ENCODE measurements around the gene IL1RAPL2. TPM values are rescaled to one million over a fixed set of nuclear protein-coding genes. Genes with fewer than 3 reads are reported as not detected.

IL1RAPL2 gene
- polyA plus RNA-seq, 2 of the 4 experiments (the other 2 are of a cell fraction): not detected

DNA sequence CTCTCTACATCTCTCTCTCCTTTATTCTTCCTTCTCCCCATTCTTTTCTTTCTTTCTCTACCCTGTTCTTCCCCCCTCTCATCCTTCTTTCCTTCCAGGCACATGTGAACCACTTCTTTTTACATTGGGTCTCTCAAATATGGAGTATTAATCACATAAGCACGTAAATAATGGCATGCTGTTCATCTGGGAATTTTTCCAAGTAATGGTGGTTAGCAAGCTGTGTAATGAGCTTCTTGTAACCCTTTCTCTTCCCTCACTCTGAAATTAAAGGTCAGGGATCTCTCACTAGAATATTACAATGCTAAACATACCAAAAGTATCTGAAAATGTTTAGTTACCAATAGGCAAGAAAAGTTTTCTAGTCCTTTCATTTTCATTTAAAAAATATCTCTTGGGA lies 894.4 kb downstream of the IL1RAPL2 start:
- ATAC-seq (no peak), DNase-seq (ENCODE audit: low read depth in 1 of 2, low spot score in 1 of 2) (no peak), FAIRE-seq (no peak)
- no peaks in the 10 kb centered on the region for H3K4me1 ChIP-seq
- H3K4me3 ChIP-seq: no peak overlapping the region
- no peaks in the 10 kb centered on the region for H3K9me3 ChIP-seq
- no peak overlapping the region for H3K27ac ChIP-seq
- no peak overlapping the region for H3K4me2 ChIP-seq
- ChIA-PET CTCF (no interaction called here), POLR2A (no interaction called here)
- 0% methylated on average over 1 of the region's 1 CpG for WGBS (ENCODE audit: missing lambda C conversion rate)
- TF ChIP-seq, protein P1, sequence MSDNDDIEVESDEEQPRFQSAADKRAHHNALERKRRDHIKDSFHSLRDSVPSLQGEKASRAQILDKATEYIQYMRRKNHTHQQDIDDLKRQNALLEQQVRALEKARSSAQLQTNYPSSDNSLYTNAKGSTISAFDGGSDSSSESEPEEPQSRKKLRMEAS (IDR thresholded peaks at IDR 0.05): no peak
- TF ChIP-seq, protein P2, sequence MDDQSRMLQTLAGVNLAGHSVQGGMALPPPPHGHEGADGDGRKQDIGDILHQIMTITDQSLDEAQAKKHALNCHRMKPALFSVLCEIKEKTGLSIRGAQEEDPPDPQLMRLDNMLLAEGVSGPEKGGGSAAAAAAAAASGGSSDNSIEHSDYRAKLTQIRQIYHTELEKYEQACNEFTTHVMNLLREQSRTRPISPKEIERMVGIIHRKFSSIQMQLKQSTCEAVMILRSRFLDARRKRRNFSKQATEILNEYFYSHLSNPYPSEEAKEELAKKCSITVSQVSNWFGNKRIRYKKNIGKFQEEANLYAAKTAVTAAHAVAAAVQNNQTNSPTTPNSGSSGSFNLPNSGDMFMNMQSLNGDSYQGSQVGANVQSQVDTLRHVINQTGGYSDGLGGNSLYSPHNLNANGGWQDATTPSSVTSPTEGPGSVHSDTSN (IDR thresholded peaks at IDR 0.05): no peak
- TF ChIP-seq HEYL (CRISPR knock-in tag; IDR thresholded peaks at IDR 0.05) (no peak), CHD4 (IDR thresholded peaks at IDR 0.05; ENCODE audit: borderline replicate concordance) (no peak), NPAS2 (CRISPR knock-in tag; IDR thresholded peaks at IDR 0.05; ENCODE audit: borderline replicate concordance) (no peak), CEBPB (IDR thresholded peaks at IDR 0.05) (no peak), ZC3H11A (IDR thresholded peaks at IDR 0.05) (no peak), RFX5 (IDR thresholded peaks at IDR 0.05) (no peak), CHD2 (IDR thresholded peaks at IDR 0.05; ENCODE audit: low read length, partially characterized antibody) (no peak), POLR2A (IDR thresholded peaks at IDR 0.05; ENCODE audit: low read length) (no peak), MYC (IDR thresholded peaks at IDR 0.05; ENCODE audit: borderline replicate concordance, low read length) (no peak), JUN (IDR thresholded peaks at IDR 0.05) (no peak), BHLHE40 (IDR thresholded peaks at IDR 0.05; ENCODE audit: low read depth, low read length) (no peak), KDM1A (IDR thresholded peaks at IDR 0.05; ENCODE audit: low read depth) (no peak), MAZ (IDR thresholded peaks at IDR 0.05; ENCODE audit: borderline replicate concordance, low read depth, low read length) (no peak)
- TF ChIP-seq, protein P3, sequence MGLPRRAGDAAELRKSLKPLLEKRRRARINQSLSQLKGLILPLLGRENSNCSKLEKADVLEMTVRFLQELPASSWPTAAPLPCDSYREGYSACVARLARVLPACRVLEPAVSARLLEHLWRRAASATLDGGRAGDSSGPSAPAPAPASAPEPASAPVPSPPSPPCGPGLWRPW (IDR thresholded peaks at IDR 0.05): no peak
- TF ChIP-seq, protein P4, sequence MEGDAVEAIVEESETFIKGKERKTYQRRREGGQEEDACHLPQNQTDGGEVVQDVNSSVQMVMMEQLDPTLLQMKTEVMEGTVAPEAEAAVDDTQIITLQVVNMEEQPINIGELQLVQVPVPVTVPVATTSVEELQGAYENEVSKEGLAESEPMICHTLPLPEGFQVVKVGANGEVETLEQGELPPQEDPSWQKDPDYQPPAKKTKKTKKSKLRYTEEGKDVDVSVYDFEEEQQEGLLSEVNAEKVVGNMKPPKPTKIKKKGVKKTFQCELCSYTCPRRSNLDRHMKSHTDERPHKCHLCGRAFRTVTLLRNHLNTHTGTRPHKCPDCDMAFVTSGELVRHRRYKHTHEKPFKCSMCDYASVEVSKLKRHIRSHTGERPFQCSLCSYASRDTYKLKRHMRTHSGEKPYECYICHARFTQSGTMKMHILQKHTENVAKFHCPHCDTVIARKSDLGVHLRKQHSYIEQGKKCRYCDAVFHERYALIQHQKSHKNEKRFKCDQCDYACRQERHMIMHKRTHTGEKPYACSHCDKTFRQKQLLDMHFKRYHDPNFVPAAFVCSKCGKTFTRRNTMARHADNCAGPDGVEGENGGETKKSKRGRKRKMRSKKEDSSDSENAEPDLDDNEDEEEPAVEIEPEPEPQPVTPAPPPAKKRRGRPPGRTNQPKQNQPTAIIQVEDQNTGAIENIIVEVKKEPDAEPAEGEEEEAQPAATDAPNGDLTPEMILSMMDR (IDR thresholded peaks at IDR 0.05): no peak

DNA sequence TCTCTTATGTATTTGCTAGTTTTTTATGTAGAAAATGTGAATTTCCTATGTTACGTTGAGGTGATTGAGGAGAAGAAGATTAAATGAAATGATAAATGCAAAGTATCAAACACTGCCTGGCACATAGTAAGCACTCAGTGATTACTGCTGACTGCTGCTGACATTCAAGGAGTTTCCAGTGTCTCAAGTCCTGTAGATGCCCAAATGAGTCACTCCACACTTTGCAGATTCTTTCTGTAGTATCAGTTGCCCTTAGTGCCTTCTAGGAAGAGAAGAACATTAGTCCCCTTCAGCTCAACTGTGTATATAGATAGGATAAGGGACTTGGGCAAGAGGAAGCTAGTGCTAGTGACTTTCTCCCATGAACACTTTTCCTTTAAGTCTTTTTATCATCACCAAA lies 895.0 kb downstream of the IL1RAPL2 start:
- ChIA-PET POLR2A (no interaction called here), CTCF (no interaction called here)
- no peak overlapping the region for H3K4me2 ChIP-seq
- no peaks in the 10 kb centered on the region for H3K9me3 ChIP-seq
- DNase-seq (ENCODE audit: low read depth in 1 of 2, low spot score in 1 of 2): no peak
- no peak for TF ChIP-seq POLR2AphosphoS2 (conservative IDR thresholded peaks at IDR 0.05; ENCODE audit: low read length)
- TF ChIP-seq RNF2 (IDR thresholded peaks at IDR 0.05; ENCODE audit: borderline replicate concordance, low read depth): no peak
- TF ChIP-seq FOSB (CRISPR knock-in tag; IDR thresholded peaks at IDR 0.05): no peak
- TF ChIP-seq NPAS2 (CRISPR knock-in tag; IDR thresholded peaks at IDR 0.05; ENCODE audit: borderline replicate concordance): no peak
- no peak for TF ChIP-seq RFX5 (IDR thresholded peaks at IDR 0.05)
- no peak for TF ChIP-seq HEYL (CRISPR knock-in tag; IDR thresholded peaks at IDR 0.05)
- TF ChIP-seq RAD21 (conservative IDR thresholded peaks at IDR 0.05 in 1 of 2, IDR thresholded peaks at IDR 0.05 in 1 of 2): no peak
- TF ChIP-seq, protein P5, sequence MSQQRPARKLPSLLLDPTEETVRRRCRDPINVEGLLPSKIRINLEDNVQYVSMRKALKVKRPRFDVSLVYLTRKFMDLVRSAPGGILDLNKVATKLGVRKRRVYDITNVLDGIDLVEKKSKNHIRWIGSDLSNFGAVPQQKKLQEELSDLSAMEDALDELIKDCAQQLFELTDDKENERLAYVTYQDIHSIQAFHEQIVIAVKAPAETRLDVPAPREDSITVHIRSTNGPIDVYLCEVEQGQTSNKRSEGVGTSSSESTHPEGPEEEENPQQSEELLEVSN (IDR thresholded peaks at IDR 0.05; ENCODE audit: borderline replicate concordance, low read depth): no peak
- no peak for TF ChIP-seq BHLHE40 (IDR thresholded peaks at IDR 0.05; ENCODE audit: low read depth, low read length)
- no peak for TF ChIP-seq TFCP2L1 (CRISPR knock-in tag; IDR thresholded peaks at IDR 0.05)
- no peak for TF ChIP-seq KDM1A (IDR thresholded peaks at IDR 0.05; ENCODE audit: low read depth)
- TF ChIP-seq HOXB13 (CRISPR knock-in tag; IDR thresholded peaks at IDR 0.05; ENCODE audit: low read depth): no peak
- no peak for TF ChIP-seq POLR2A (IDR thresholded peaks at IDR 0.05; ENCODE audit: low read length)
- TF ChIP-seq HOXA7 (CRISPR knock-in tag; IDR thresholded peaks at IDR 0.05): no peak
- TF ChIP-seq MYC (IDR thresholded peaks at IDR 0.05; ENCODE audit: borderline replicate concordance, low read length): no peak
- no peak for TF ChIP-seq SREBF2 (IDR thresholded peaks at IDR 0.05)
- no peak for ATAC-seq
- no peak overlapping the region for H3K27ac ChIP-seq
- 13% methylated on average over 1 of the region's 1 CpG for WGBS (ENCODE audit: missing lambda C conversion rate)
- no peaks in the 10 kb centered on the region for H3K4me1 ChIP-seq
- no peak for FAIRE-seq
- H3K4me3 ChIP-seq: no peak overlapping the region
